Ishikawa (cell line): ENCODE data around the gene CAMTA1.

Experiments
- CEBPB ChIP-seq: IDR thresholded peaks from 2 replicates; pipeline ENCODE4 v1.6.1; 2012
- CREB1 ChIP-seq: IDR thresholded peaks from 2 replicates; pipeline ENCODE4 v1.6.1; 2012; ENCODE audit warnings: low read depth
- EGR1 ChIP-seq: IDR thresholded peaks from 2 replicates; pipeline ENCODE4 v1.6.1; 2012
- EP300 ChIP-seq: IDR thresholded peaks from 2 replicates; pipeline ENCODE4 v1.6.1; 2012; ENCODE audit warnings: borderline replicate concordance
- FOXM1 ChIP-seq: IDR thresholded peaks from 2 replicates; pipeline ENCODE4 v1.6.1; 2012; ENCODE audit warnings: low read depth, borderline replicate concordance
- NFIC ChIP-seq: IDR thresholded peaks from 2 replicates; pipeline ENCODE4 v1.6.1; 2012
- RAD21 ChIP-seq: IDR thresholded peaks from 2 replicates; pipeline ENCODE4 v1.6.1; 2012; ENCODE audit warnings: low read depth
- TAF1 ChIP-seq: IDR thresholded peaks from 2 replicates; pipeline ENCODE4 v1.6.1; 2012; ENCODE audit warnings: low read depth, mild to moderate bottlenecking
- TCF12 ChIP-seq: IDR thresholded peaks from 2 replicates; pipeline ENCODE4 v1.6.1; 2012; ENCODE audit warnings: low read depth
- TEAD4 ChIP-seq: IDR thresholded peaks from 2 replicates; pipeline ENCODE4 v1.6.1; 2012
- YY1 ChIP-seq: IDR thresholded peaks from 2 replicates; pipeline ENCODE4 v1.6.1; 2012; ENCODE audit warnings: low read depth
- ZBTB7A ChIP-seq: IDR thresholded peaks from 2 replicates; pipeline ENCODE4 v1.6.1; 2012; ENCODE audit warnings: low read depth
- TF ChIP-seq, protein P1 (sequence below): IDR thresholded peaks from 2 replicates; pipeline ENCODE4 v1.6.1; 2012
- TF ChIP-seq, protein P2 (sequence below): IDR thresholded peaks from 2 replicates; pipeline ENCODE4 v1.6.1; 2012; ENCODE audit warnings: low read depth, mild to moderate bottlenecking
- TF ChIP-seq, protein P3 (sequence below): IDR thresholded peaks from 2 replicates; pipeline ENCODE4 v1.6.1; 2012

The CAMTA1 gene

DNA sequence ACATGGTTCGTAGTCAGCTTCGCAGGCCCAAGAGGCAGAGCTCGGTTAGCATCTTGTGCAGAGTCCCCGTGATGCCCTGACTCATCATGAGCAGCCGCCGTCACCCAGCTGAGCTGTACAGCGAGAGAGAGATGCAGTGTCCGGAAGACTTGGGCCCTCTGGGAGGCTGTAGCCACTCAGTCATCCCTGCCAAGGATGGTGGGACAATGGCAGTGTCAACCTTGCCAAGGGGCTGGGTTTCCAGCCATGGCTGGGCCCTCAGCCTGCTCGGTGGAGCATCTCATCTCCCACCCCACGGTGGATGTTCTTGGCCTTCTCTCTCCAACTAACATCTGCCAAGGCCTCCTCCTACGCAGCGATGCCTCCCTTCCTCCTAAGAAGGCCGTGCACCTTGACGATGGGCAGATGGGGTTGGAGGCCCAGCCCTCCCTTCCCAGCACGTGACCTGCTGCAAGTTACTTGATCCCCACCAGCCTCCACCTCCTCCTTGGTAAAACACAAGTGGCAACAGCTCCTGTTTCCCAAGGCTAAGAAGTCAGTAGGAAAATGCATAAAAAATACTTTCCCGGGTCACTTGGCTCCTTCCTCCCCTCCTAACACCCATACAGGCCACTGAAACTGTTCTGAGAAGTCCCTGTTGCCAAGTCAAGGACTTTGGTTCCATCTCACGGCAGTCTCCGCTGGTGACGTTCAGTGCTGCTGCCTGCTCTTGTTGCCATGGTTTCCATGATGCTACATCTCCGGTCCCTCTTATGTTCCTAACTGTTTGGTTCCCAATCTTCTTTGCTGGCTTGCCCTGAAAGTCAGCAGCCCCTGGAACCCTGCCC lies 601.2 kb downstream of the CAMTA1 start:
- TF ChIP-seq, protein P1, sequence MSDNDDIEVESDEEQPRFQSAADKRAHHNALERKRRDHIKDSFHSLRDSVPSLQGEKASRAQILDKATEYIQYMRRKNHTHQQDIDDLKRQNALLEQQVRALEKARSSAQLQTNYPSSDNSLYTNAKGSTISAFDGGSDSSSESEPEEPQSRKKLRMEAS: no peak
- no peak for TF ChIP-seq TCF12
- TF ChIP-seq TEAD4: no peak
- TF ChIP-seq, protein P2, sequence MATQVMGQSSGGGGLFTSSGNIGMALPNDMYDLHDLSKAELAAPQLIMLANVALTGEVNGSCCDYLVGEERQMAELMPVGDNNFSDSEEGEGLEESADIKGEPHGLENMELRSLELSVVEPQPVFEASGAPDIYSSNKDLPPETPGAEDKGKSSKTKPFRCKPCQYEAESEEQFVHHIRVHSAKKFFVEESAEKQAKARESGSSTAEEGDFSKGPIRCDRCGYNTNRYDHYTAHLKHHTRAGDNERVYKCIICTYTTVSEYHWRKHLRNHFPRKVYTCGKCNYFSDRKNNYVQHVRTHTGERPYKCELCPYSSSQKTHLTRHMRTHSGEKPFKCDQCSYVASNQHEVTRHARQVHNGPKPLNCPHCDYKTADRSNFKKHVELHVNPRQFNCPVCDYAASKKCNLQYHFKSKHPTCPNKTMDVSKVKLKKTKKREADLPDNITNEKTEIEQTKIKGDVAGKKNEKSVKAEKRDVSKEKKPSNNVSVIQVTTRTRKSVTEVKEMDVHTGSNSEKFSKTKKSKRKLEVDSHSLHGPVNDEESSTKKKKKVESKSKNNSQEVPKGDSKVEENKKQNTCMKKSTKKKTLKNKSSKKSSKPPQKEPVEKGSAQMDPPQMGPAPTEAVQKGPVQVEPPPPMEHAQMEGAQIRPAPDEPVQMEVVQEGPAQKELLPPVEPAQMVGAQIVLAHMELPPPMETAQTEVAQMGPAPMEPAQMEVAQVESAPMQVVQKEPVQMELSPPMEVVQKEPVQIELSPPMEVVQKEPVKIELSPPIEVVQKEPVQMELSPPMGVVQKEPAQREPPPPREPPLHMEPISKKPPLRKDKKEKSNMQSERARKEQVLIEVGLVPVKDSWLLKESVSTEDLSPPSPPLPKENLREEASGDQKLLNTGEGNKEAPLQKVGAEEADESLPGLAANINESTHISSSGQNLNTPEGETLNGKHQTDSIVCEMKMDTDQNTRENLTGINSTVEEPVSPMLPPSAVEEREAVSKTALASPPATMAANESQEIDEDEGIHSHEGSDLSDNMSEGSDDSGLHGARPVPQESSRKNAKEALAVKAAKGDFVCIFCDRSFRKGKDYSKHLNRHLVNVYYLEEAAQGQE: no peak
- no peak for TF ChIP-seq FOXM1
- TF ChIP-seq, protein P3, sequence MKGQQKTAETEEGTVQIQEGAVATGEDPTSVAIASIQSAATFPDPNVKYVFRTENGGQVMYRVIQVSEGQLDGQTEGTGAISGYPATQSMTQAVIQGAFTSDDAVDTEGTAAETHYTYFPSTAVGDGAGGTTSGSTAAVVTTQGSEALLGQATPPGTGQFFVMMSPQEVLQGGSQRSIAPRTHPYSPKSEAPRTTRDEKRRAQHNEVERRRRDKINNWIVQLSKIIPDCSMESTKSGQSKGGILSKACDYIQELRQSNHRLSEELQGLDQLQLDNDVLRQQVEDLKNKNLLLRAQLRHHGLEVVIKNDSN: peak; percentile 46; the same call in 1 of the 2 replicates
- TF ChIP-seq RAD21: no peak

DNA sequence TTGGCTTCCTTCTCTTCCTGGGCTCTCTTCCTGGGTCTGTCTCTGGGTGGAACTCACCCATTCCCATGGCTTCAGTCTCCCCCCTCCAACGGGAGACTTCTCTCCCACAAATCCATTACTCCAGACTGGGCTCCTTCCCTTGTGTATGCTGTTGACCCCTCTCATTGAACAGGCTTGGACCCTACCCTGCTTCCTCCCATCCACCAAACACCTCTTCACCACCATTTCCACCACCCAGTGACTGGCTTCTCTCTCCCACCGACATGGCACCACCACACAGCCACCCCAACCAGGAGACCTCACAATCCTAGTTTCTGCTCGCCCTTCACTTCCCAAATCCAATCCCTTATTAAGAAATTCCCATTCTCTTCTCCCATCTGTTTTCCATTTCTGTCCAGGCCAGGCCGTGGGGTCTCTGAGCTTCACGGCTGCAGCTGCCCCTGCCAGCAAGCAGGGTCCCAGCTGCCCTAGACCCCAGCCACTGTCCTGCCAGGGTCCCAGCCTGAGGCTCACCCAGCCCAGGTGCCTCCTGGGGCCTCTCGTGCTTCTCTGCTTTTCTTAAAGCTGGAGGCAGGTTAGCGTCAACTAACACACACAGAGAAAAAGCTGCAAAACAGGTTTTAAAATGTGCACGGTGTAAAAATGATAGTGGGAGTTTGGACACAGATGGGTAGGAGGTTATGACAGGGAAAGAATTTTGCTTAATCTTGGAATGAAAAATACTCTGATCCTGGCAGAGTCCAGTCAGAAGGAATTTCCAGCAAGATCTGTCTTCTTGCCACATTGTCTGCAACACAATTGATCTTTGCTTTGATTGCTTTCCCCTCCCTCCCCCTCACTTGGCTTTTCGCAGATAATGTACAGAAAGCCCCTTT lies 602.0 kb downstream of the CAMTA1 start:
- TF ChIP-seq ZBTB7A (no peak), EGR1 (no peak), EP300 (no peak), TCF12 (no peak), CREB1 (no peak), RAD21 (no peak), CEBPB (no peak), YY1 (no peak), TAF1 (no peak), NFIC (no peak), TEAD4 (no peak), FOXM1 (no peak)
- TF ChIP-seq, protein P2: no peak
- TF ChIP-seq, protein P1: no peak
- TF ChIP-seq, protein P3: no peak

DNA sequence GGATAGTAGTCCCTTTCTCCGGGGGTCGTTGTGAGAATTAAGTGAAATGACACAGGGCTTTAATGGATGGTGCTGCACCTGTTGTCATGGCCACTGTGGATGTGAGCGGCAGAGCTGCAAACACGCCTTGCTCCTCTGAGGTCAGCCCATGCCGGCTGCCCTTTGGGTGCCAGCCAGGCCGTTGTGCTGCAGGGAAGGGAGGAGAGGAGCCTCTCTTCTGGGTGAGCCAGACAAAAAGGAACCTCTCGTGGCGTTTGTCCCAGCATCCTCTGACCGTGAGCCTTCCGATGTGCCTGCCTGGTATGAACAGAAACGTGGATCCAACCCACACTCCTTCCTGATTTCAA lies 602.9 kb downstream of the CAMTA1 start:
- TF ChIP-seq EGR1 (no peak), RAD21 (no peak), ZBTB7A (no peak), EP300 (no peak), TAF1 (no peak), CREB1 (no peak), YY1 (no peak)
- TF ChIP-seq, protein P2: no peak
- TF ChIP-seq, protein P3: no peak
